WI38 (cell line): ENCODE results near the gene SCRG1.

ENCODE experiments used
- H3K4me3 ChIP-seq: 2 replicates; pipeline ENCODE4 v1.5.1; 2011; ENCODE audit warnings: low read depth, mild to moderate bottlenecking, control low read depth, low read length
- TF ChIP-seq, protein P1 (sequence below): IDR thresholded peaks from 2 replicates; pipeline ENCODE4 v1.5.1; 2012; ENCODE audit warnings: low read depth, mild to moderate bottlenecking, control low read depth, low read length

The SCRG1 gene

GRCh38 chr4:173362666-173363065 lies 36.2 kb downstream of the SCRG1 start:
- H3K4me3 ChIP-seq: no peak overlapping the region
- TF ChIP-seq, protein P1, sequence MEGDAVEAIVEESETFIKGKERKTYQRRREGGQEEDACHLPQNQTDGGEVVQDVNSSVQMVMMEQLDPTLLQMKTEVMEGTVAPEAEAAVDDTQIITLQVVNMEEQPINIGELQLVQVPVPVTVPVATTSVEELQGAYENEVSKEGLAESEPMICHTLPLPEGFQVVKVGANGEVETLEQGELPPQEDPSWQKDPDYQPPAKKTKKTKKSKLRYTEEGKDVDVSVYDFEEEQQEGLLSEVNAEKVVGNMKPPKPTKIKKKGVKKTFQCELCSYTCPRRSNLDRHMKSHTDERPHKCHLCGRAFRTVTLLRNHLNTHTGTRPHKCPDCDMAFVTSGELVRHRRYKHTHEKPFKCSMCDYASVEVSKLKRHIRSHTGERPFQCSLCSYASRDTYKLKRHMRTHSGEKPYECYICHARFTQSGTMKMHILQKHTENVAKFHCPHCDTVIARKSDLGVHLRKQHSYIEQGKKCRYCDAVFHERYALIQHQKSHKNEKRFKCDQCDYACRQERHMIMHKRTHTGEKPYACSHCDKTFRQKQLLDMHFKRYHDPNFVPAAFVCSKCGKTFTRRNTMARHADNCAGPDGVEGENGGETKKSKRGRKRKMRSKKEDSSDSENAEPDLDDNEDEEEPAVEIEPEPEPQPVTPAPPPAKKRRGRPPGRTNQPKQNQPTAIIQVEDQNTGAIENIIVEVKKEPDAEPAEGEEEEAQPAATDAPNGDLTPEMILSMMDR: no peak

GRCh38 chr4:173360587-173361221 lies 38.2 kb downstream of the SCRG1 start:
- TF ChIP-seq, protein P1: 0 out of 2 replicates have a peak, but pooled peaks have one; percentile 16
- H3K4me3 ChIP-seq: no peak overlapping the region

- TF ChIP-seq, protein P1: no peak
- no peak overlapping the region for H3K4me3 ChIP-seq
Observed at GRCh38 chr4:173357939-173358338, 41.0 kb downstream of the SCRG1 start.

DNA sequence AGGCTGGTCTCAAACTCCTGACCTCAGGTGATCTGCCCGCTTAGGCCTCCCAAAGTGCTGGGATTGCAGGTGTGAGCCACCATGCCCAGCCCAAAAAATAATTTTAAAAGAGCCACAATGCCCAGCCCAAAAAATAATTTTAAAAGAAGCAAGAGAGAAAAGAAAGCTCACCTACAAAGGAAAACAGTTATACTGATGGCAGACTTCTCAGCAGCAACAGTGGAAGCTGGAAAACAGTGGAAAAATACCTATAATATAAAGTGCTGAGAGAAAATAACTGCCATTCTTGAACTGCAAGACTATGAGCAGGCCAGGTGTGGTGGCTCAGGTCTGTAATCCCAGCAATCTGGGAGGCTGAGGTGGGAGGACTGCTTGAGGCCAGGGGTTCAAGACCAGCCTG lies 51.4 kb downstream of the SCRG1 start:
- TF ChIP-seq, protein P1: no peak
- H3K4me3 ChIP-seq: no peak overlapping the region

DNA sequence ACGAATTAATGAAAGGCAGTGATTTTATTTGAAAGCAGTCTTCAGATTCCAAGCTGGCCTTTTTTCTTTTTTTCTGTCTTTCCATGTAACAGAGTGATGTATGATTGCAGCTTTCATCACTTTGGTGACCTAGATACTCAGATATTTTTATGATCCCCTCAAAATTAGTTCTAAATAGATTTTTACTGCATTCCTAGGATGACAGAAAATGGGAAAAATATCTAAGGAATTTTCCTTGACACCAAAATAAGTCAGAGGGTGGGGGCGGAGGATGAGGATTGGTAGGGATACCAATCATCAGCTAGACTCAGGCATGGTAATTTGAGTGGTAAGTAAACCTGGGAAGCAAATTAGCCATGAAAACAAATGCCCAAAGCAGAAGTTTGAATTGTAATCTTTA lies 52.8 kb downstream of the SCRG1 start:
- H3K4me3 ChIP-seq: no peak overlapping the region
- TF ChIP-seq, protein P1: no peak

DNA sequence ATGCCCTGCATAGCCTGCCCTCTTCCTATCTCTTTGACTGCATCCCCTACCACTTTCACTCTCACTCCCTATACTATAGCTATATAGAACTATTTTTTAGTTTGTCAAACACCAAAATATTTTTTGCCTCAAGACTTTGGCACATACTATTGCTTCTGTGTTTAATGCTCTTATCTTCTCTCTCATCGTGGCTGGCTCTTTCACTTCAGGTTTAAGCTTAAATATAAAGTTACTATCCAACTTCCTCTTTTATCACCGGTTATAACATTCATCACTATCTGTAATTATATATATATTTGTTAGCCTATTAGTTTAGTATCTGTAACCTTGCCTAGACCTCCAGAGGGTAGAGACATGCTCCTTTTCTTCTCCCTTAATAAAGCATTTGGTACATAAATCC lies 53.3 kb downstream of the SCRG1 start:
- no peak overlapping the region for H3K4me3 ChIP-seq
- TF ChIP-seq, protein P1: no peak

DNA sequence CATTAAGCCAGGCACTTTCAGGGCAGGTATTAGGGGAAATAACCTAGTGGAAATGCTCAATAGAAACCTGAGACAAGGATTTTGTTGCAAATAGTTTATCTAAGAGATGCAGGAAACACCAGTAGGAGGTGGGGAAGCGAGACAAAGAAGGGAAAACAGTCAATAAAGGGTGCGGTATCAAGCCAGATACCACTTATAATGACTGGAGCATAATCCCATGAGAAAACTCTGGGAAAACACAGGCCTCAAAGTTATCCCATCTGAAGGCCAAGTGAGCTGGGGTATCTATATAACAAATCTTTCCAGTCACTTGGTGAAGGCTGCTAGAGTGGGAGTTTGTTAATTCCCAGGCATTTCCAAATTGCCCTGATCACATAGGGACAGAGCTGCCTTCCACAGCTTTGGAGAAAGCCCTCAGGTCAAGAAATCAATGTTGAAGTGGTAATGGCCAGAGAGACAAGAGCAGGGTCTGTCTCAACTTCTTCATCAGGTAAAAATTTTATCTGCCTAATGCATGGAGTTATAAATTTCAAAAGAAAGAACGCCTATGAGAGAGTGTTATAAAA lies 55.0 kb downstream of the SCRG1 start:
- TF ChIP-seq, protein P1: no peak
- no peak overlapping the region for H3K4me3 ChIP-seq
